HG03457 (cell line): ENCODE measurements around the gene TCTN2.

Experiments used
- ATAC-seq: cut with Tn5 transposase; IDR thresholded peaks from one replicate; pipeline ENCODE4 v1.9.1; 2021; ENCODE audit warnings: moderate number of reproducible peaks; ENCODE audit not compliant: unreplicated experiment

The TCTN2 gene

GRCh38 chr12:123683964-123684363 lies 13.1 kb downstream of the TCTN2 start:
- no peak for ATAC-seq

- ATAC-seq = no peak
Observed at GRCh38 chr12:123686636-123687190, 15.8 kb downstream of the TCTN2 start.

GRCh38 chr12:123690191-123690840 lies 19.4 kb downstream of the TCTN2 start:
- ATAC-seq = no peak

GRCh38 chr12:123696207-123696606 lies 25.3 kb downstream of the TCTN2 start:
- ATAC-seq = no peak

- no peak for ATAC-seq
Observed at GRCh38 chr12:123696646-123697045, 25.7 kb downstream of the TCTN2 start.

GRCh38 chr12:123705935-123706334 lies 35.0 kb downstream of the TCTN2 start:
- no peak for ATAC-seq

- no peak for ATAC-seq
Observed at GRCh38 chr12:123707466-123707865, 36.6 kb downstream of the TCTN2 start.

GRCh38 chr12:123712780-123713319 lies 41.9 kb downstream of the TCTN2 start:
- no peak for ATAC-seq

- ATAC-seq = no peak
Observed at GRCh38 chr12:123713398-123713797, 42.5 kb downstream of the TCTN2 start.

- no peak for ATAC-seq
Observed at GRCh38 chr12:123713823-123714585, 43.1 kb downstream of the TCTN2 start.

- ATAC-seq = no peak
Observed at GRCh38 chr12:123715195-123715594, 44.3 kb downstream of the TCTN2 start.

GRCh38 chr12:123717350-123717749 lies 46.4 kb downstream of the TCTN2 start:
- no peak for ATAC-seq

- ATAC-seq = no peak
Observed at GRCh38 chr12:123720141-123720814, 49.4 kb downstream of the TCTN2 start.

- ATAC-seq = no peak
Observed at GRCh38 chr12:123721245-123721644, 50.3 kb downstream of the TCTN2 start.

GRCh38 chr12:123723011-123723410 lies 52.1 kb downstream of the TCTN2 start:
- no peak for ATAC-seq

- no peak for ATAC-seq
Observed at GRCh38 chr12:123723765-123724164, 52.9 kb downstream of the TCTN2 start.

GRCh38 chr12:123726244-123726643 lies 55.3 kb downstream of the TCTN2 start:
- no peak for ATAC-seq

- no peak for ATAC-seq
Observed at GRCh38 chr12:123726962-123727361, 56.0 kb downstream of the TCTN2 start.

GRCh38 chr12:123727878-123728277 lies 57.0 kb downstream of the TCTN2 start:
- no peak for ATAC-seq

- no peak for ATAC-seq
Observed at GRCh38 chr12:123731596-123731995, 60.7 kb downstream of the TCTN2 start.

GRCh38 chr12:123732251-123732650 lies 61.3 kb downstream of the TCTN2 start:
- ATAC-seq = no peak
